ENCODE data around the gene COQ8A. TPM values are rescaled to one million over a fixed set of nuclear protein-coding genes. Genes with fewer than 3 reads are reported as not detected.
"Not testable (repeated sequence)": the region's sequence is repeated elsewhere in the genome, so short reads cannot be mapped to it uniquely, and the experiment has no call there.

COQ8A gene
- total RNA-seq, 2 donors from 2014 or later = 116 to 134 TPM

- Histone ChIP-seq H3K27me3 (no peaks in the 10 kb centered on the region), H3K4me3 (no peak overlapping the region), H3K9me3 (no peaks in the 10 kb centered on the region), H3K4me1 (peaks cover 60% of the 10 kb centered on the region), H3K36me3 (replicated peaks in 1 of 2; ENCODE audit: insufficient read depth in 1 of 2, low read depth in 2 of 2) (no peaks in the 10 kb centered on the region), H3K27ac (peak overlapping the region; percentile 81 to 86 (median 83))
- TF ChIP-seq POLR2A (IDR thresholded peaks at IDR 0.05) (no peak), CTCF (IDR thresholded peaks at IDR 0.05) (no peak)
- WGBS, 2 donors = 36 to 44% methylated on average over 1 of the region's 1 CpG
- intact Hi-C loops (cut with DNase I) = no loop called here
- DNase-seq (no peak), ATAC-seq (no peak)
These were observed 20.1 kb upstream of the COQ8A start for GRCh38 chr1:226919995-226920394.

DNA sequence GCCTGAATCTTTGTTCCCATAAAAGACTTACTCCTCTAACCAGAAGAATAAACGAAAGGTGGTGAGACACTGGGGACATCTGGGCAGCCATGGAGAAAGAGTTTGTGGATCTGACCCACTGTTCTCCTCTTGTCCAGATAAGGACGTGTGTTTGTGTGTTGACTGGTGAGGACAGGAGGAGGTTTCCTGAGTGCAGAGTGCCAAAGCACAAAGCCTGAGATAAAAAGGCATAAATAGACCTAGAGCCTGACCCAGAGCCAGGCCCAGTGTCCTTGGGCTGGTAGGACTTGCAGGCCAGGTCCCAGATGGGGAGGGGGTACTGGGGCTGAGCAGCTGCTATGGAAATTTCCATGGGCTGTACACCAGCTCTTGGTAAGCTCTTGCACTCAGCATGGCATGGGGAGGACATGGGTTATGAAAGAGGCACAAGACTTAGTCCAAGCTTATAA, 19.6 kb upstream of the COQ8A start:
- Histone ChIP-seq H3K4me1 (peaks cover 59% of the 10 kb centered on the region), H3K9me3 (no peaks in the 10 kb centered on the region), H3K27me3 (no peaks in the 10 kb centered on the region), H3K4me3 (no peak overlapping the region), H3K36me3 (replicated peaks in 1 of 2; ENCODE audit: insufficient read depth in 1 of 2, low read depth in 2 of 2) (no peaks in the 10 kb centered on the region), H3K27ac (peak overlapping the region; percentile 81 to 86 (median 83))
- WGBS, 2 donors = 5 to 27% methylated on average over 2 of the region's 2 CpGs
- intact Hi-C loops (cut with DNase I) = no loop called here
- peak; percentile 96 for ATAC-seq
- DNase-seq = peak; percentile 86 to 95 (median 95)
- TF ChIP-seq CTCF (IDR thresholded peaks at IDR 0.05) (no peak), POLR2A (IDR thresholded peaks at IDR 0.05) (peak in 2 of 3 donors; percentile 30)

GRCh38 chr1:226921504-226921903, 18.6 kb upstream of the COQ8A start:
- no peaks in the 10 kb centered on the region for H3K36me3 ChIP-seq (replicated peaks in 1 of 2; ENCODE audit: insufficient read depth in 1 of 2, low read depth in 2 of 2)
- H3K9me3 ChIP-seq = no peaks in the 10 kb centered on the region
- no peak for DNase-seq
- intact Hi-C loops (cut with DNase I) = no loop called here
- H3K4me1 ChIP-seq = peaks cover 53% of the 10 kb centered on the region
- H3K27me3 ChIP-seq = no peaks in the 10 kb centered on the region
- ATAC-seq = no peak
- peak overlapping the region in 1 of 4 donors; percentile 82 for H3K27ac ChIP-seq
- H3K4me3 ChIP-seq = no peak overlapping the region
- 50 to 83% methylated on average over 4 to 5 of the region's 5 CpGs for WGBS, 2 donors
- TF ChIP-seq CTCF (IDR thresholded peaks at IDR 0.05) (no peak), POLR2A (IDR thresholded peaks at IDR 0.05) (no peak)

- DNase-seq; H3K9me3 ChIP-seq; H3K27ac ChIP-seq; ATAC-seq; H3K27me3 ChIP-seq; intact Hi-C loops (cut with DNase I); H3K4me1 ChIP-seq; H3K4me3 ChIP-seq; H3K36me3 ChIP-seq (replicated peaks in 1 of 2; ENCODE audit: insufficient read depth in 1 of 2, low read depth in 2 of 2): not testable (repeated sequence)
- 82 to 100% methylated on average over 4 to 5 of the region's 5 CpGs for WGBS, 2 donors
These were observed 10.6 kb upstream of the COQ8A start for GRCh38 chr1:226929260-226930111.

GRCh38 chr1:226934483-226935237, 5.4 kb upstream of the COQ8A start:
- no peak for TF ChIP-seq CTCF (IDR thresholded peaks at IDR 0.05)
- TF ChIP-seq POLR2A (IDR thresholded peaks at IDR 0.05) = no peak
- intact Hi-C loops (cut with DNase I) = no loop called here
- Histone ChIP-seq H3K36me3 (replicated peaks in 1 of 2; ENCODE audit: insufficient read depth in 1 of 2, low read depth in 2 of 2) (no peaks in the 10 kb centered on the region), H3K4me3 (no peak overlapping the region), H3K4me1 (peaks cover 14% of the 10 kb centered on the region), H3K27me3 (no peaks in the 10 kb centered on the region), H3K27ac (no peak overlapping the region), H3K9me3 (no peaks in the 10 kb centered on the region)
- WGBS, 2 donors = 66 to 99% methylated on average over 3 of the region's 3 CpGs
- ATAC-seq (no peak), DNase-seq (no peak)
